HEK293 (cell line): Measurements from ENCODE around the gene USP33.

Experiments used
- CTCF ChIA-PET: fragments of 350-600 bp; formaldehyde crosslinking; extraction: SDS; loops from one replicate; lab custom pipeline; 2021; ENCODE audit warnings: antibody characterized with exemption; lab: Yijun Ruan, JAX
- POLR2A ChIA-PET: fragments of 300-600 bp; formaldehyde crosslinking; extraction: SDS; loops from one replicate; lab custom pipeline; 2020; ENCODE audit warnings: antibody characterized with exemption, inconsistent platforms; lab: Yijun Ruan, JAX
- H3K27ac ChIP-seq: fragments of 200-500 bp; sonication (Bioruptor generic); 2 replicates; pipeline ENCODE4 v1.5.1; 2014; ENCODE audit warnings: low read depth, low read length, control low read depth, inconsistent platforms; ENCODE audit errors: extremely low read depth
- H3K36me3 ChIP-seq, 2 experiments: fragments of 200-500 bp in 1 of 2; sonication (Bioruptor generic) in 1 of 2; 1 replicate in 1 of 2; 2 replicates in 1 of 2; pipeline ENCODE4 v1.5.1; 2014 to 2017; ENCODE audit warnings: inconsistent platforms in 2 of 2, low read length in 2 of 2; ENCODE audit not compliant: control insufficient read depth in 2 of 2, insufficient read depth in 1 of 2
- H3K4me1 ChIP-seq: fragments of 200-500 bp; sonication (Bioruptor generic); 2 replicates; pipeline ENCODE4 v1.5.1; 2014; ENCODE audit warnings: mild to moderate bottlenecking, low read length, inconsistent platforms; ENCODE audit not compliant: control insufficient read depth, insufficient read depth
- H3K4me3 ChIP-seq: 2 replicates; pipeline ENCODE4 v1.5.1; 2011; ENCODE audit warnings: low read depth, mild to moderate bottlenecking, control low read depth, low read length, moderate library complexity
- H3K9me3 ChIP-seq: fragments of 200-500 bp; sonication (Bioruptor generic); 2 replicates; pipeline ENCODE4 v1.5.1; 2014; ENCODE audit warnings: low read depth, low read length, inconsistent platforms; ENCODE audit not compliant: control insufficient read depth, insufficient read depth
- EGR2 ChIP-seq: fragments of 450-650 bp; formaldehyde crosslinking; IDR thresholded peaks from 2 replicates; pipeline ENCODE4 v1.5.1; 2016; ENCODE audit warnings: low read depth, missing biosample characterization, missing genetic modification characterization
- GLI4 ChIP-seq: fragments of 450-650 bp; formaldehyde crosslinking; IDR thresholded peaks from 2 replicates; pipeline ENCODE4 v1.5.1; 2016; ENCODE audit warnings: missing biosample characterization, missing genetic modification characterization
- HOXC10 ChIP-seq: sonication (generic); formaldehyde crosslinking; IDR thresholded peaks from 2 replicates; pipeline ENCODE4 v1.8.1; 2023; ENCODE audit warnings: mild to moderate bottlenecking, missing genetic modification reagents
- PRDM6 ChIP-seq: fragments of 450-650 bp; formaldehyde crosslinking; IDR thresholded peaks from 2 replicates; pipeline ENCODE4 v1.5.1; 2017; ENCODE audit warnings: missing biosample characterization, missing genetic modification characterization
- RBAK ChIP-seq: fragments of 450-650 bp; formaldehyde crosslinking; IDR thresholded peaks from 2 replicates; pipeline ENCODE4 v1.5.1; 2016; ENCODE audit warnings: missing biosample characterization, missing genetic modification characterization
- ZNF16 ChIP-seq: fragments of 450-650 bp; formaldehyde crosslinking; IDR thresholded peaks from 2 replicates; pipeline ENCODE4 v1.5.1; 2016; ENCODE audit warnings: low read depth, missing biosample characterization, missing genetic modification characterization
- ZNF202 ChIP-seq: fragments of 450-650 bp; formaldehyde crosslinking; IDR thresholded peaks from 2 replicates; pipeline ENCODE4 v1.5.1; 2016; ENCODE audit warnings: missing biosample characterization, missing genetic modification characterization, borderline replicate concordance
- ZNF280C ChIP-seq: fragments of 450-650 bp; formaldehyde crosslinking; IDR thresholded peaks from 2 replicates; pipeline ENCODE4 v1.5.1; 2016; ENCODE audit warnings: missing biosample characterization, missing genetic modification characterization
- ZNF37A ChIP-seq: fragments of 450-650 bp; IDR thresholded peaks from 2 replicates; pipeline ENCODE4 v1.5.1; 2018; ENCODE audit warnings: missing biosample characterization, missing genetic modification characterization
- ZNF48 ChIP-seq: fragments of 450-650 bp; formaldehyde crosslinking; IDR thresholded peaks from 2 replicates; pipeline ENCODE4 v1.5.1; 2016; ENCODE audit warnings: missing biosample characterization, missing genetic modification characterization
- ZNF544 ChIP-seq: fragments of 450-650 bp; formaldehyde crosslinking; IDR thresholded peaks from 2 replicates; pipeline ENCODE4 v1.5.0; 2017; ENCODE audit warnings: missing biosample characterization, missing genetic modification characterization
- ZSCAN30 ChIP-seq: fragments of 450-650 bp; IDR thresholded peaks from 2 replicates; pipeline ENCODE4 v1.5.1; 2018; ENCODE audit warnings: missing biosample characterization, mild to moderate bottlenecking, missing genetic modification characterization, moderate library complexity
- TF ChIP-seq, protein P1 (sequence below): fragments of 450-650 bp; formaldehyde crosslinking; IDR thresholded peaks from 2 replicates; pipeline ENCODE4 v1.5.1; 2016; ENCODE audit warnings: missing biosample characterization, missing genetic modification characterization
- TF ChIP-seq, protein P2 (sequence below): fragments of 450-650 bp; formaldehyde crosslinking; IDR thresholded peaks from 2 replicates; pipeline ENCODE4 v1.5.1; 2017; ENCODE audit warnings: missing biosample characterization, missing genetic modification characterization
- TF ChIP-seq, protein P3 (sequence below): fragments of 450-650 bp; formaldehyde crosslinking; IDR thresholded peaks from 2 replicates; pipeline ENCODE4 v1.5.1; 2017; ENCODE audit warnings: missing biosample characterization, mild to moderate bottlenecking, missing genetic modification characterization, moderate library complexity
- TF ChIP-seq, protein P4 (sequence below): fragments of 450-650 bp; IDR thresholded peaks from 2 replicates; pipeline ENCODE4 v1.5.1; 2018; ENCODE audit warnings: missing biosample characterization, missing genetic modification characterization
- TF ChIP-seq, protein P5 (sequence below): fragments of 450-650 bp; formaldehyde crosslinking; IDR thresholded peaks from 2 replicates; pipeline ENCODE4 v1.5.1; 2017; ENCODE audit warnings: missing biosample characterization, missing genetic modification characterization

Gene USP33

GRCh38 chr1:77672374-77672773, 87.3 kb downstream of the USP33 start:
- TF ChIP-seq, protein P1, sequence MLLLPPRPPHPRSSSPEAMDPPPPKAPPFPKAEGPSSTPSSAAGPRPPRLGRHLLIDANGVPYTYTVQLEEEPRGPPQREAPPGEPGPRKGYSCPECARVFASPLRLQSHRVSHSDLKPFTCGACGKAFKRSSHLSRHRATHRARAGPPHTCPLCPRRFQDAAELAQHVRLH: no peak
- TF ChIP-seq ZNF37A (no peak), HOXC10 (CRISPR knock-in tag) (no peak), ZNF280C (tag by site-specific recombination) (no peak), EGR2 (tag by site-specific recombination) (no peak), RBAK (no peak), GLI4 (tag by site-specific recombination) (no peak), ZNF48 (no peak), ZNF16 (no peak), ZNF544 (tag by site-specific recombination) (no peak), ZNF202 (tag by site-specific recombination) (no peak), ZSCAN30 (tag by site-specific recombination) (no peak)

GRCh38 chr1:77671836-77672235, 87.8 kb downstream of the USP33 start:
- 0 out of 2 replicates have a peak, but pooled peaks have one; percentile 18 for TF ChIP-seq PRDM6
- TF ChIP-seq, protein P2, sequence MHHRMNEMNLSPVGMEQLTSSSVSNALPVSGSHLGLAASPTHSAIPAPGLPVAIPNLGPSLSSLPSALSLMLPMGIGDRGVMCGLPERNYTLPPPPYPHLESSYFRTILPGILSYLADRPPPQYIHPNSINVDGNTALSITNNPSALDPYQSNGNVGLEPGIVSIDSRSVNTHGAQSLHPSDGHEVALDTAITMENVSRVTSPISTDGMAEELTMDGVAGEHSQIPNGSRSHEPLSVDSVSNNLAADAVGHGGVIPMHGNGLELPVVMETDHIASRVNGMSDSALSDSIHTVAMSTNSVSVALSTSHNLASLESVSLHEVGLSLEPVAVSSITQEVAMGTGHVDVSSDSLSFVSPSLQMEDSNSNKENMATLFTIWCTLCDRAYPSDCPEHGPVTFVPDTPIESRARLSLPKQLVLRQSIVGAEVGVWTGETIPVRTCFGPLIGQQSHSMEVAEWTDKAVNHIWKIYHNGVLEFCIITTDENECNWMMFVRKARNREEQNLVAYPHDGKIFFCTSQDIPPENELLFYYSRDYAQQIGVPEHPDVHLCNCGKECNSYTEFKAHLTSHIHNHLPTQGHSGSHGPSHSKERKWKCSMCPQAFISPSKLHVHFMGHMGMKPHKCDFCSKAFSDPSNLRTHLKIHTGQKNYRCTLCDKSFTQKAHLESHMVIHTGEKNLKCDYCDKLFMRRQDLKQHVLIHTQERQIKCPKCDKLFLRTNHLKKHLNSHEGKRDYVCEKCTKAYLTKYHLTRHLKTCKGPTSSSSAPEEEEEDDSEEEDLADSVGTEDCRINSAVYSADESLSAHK (tag by site-specific recombination): no peak
- H3K4me3 ChIP-seq: no peak overlapping the region
- no peaks in the 10 kb centered on the region for H3K9me3 ChIP-seq
- H3K27ac ChIP-seq: no peak overlapping the region
- CTCF ChIA-PET: no interaction called here
- POLR2A ChIA-PET: interaction anchor here (0.5 kb wide), 1 partner anchor 10 kb away, joined by 3 read pairs; no protein-coding TSS in a partner anchor
- H3K4me1 ChIP-seq: peaks cover 34% of the 10 kb centered on the region
- H3K36me3 ChIP-seq: no peaks in the 10 kb centered on the region

More at GRCh38 chr1:77672374-77672773, 87.3 kb downstream of the USP33 start:
- Histone ChIP-seq H3K27ac (no peak overlapping the region), H3K4me1 (peaks cover 36% of the 10 kb centered on the region), H3K36me3 (no peaks in the 10 kb centered on the region), H3K4me3 (no peak overlapping the region), H3K9me3 (no peaks in the 10 kb centered on the region)
- ChIA-PET POLR2A (interaction anchor here (0.5 to 1.7 kb wide), 2 partner anchors 9 to 11 kb away, joined by 3 to 6 read pairs; no protein-coding TSS in a partner anchor), CTCF (interaction anchor here (0.7 kb wide), 1 partner anchor 9 kb away, joined by 3 read pairs; no protein-coding TSS in a partner anchor)

GRCh38 chr1:77670330-77670729, 89.3 kb downstream of the USP33 start:
- CTCF ChIA-PET: interaction anchor here (0.6 kb wide), 1 partner anchor 21 kb away, joined by 6 read pairs; no protein-coding TSS in a partner anchor
- Histone ChIP-seq H3K4me1 (peaks cover 26% of the 10 kb centered on the region), H3K27ac (no peak overlapping the region), H3K4me3 (no peak overlapping the region), H3K9me3 (no peaks in the 10 kb centered on the region), H3K36me3 (no peaks in the 10 kb centered on the region)
- POLR2A ChIA-PET: no interaction called here
- TF ChIP-seq, protein P3, sequence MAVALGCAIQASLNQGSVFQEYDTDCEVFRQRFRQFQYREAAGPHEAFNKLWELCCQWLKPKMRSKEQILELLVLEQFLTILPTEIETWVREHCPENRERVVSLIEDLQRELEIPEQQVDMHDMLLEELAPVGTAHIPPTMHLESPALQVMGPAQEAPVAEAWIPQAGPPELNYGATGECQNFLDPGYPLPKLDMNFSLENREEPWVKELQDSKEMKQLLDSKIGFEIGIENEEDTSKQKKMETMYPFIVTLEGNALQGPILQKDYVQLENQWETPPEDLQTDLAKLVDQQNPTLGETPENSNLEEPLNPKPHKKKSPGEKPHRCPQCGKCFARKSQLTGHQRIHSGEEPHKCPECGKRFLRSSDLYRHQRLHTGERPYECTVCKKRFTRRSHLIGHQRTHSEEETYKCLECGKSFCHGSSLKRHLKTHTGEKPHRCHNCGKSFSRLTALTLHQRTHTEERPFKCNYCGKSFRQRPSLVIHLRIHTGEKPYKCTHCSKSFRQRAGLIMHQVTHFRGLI (tag by site-specific recombination): no peak
- TF ChIP-seq, protein P4, sequence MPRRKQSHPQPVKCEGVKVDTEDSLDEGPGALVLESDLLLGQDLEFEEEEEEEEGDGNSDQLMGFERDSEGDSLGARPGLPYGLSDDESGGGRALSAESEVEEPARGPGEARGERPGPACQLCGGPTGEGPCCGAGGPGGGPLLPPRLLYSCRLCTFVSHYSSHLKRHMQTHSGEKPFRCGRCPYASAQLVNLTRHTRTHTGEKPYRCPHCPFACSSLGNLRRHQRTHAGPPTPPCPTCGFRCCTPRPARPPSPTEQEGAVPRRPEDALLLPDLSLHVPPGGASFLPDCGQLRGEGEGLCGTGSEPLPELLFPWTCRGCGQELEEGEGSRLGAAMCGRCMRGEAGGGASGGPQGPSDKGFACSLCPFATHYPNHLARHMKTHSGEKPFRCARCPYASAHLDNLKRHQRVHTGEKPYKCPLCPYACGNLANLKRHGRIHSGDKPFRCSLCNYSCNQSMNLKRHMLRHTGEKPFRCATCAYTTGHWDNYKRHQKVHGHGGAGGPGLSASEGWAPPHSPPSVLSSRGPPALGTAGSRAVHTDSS: no peak
- TF ChIP-seq, protein P5, sequence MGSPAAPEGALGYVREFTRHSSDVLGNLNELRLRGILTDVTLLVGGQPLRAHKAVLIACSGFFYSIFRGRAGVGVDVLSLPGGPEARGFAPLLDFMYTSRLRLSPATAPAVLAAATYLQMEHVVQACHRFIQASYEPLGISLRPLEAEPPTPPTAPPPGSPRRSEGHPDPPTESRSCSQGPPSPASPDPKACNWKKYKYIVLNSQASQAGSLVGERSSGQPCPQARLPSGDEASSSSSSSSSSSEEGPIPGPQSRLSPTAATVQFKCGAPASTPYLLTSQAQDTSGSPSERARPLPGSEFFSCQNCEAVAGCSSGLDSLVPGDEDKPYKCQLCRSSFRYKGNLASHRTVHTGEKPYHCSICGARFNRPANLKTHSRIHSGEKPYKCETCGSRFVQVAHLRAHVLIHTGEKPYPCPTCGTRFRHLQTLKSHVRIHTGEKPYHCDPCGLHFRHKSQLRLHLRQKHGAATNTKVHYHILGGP: no peak
